GM19328 (cell line): ENCODE results near the gene DNAJB6.
"Not testable (repeated sequence)": the region's sequence is repeated elsewhere in the genome, so short reads cannot be mapped to it uniquely, and the experiment has no call there.

Experiments
- ATAC-seq: cut with Tn5 transposase; IDR thresholded peaks from one replicate; pipeline ENCODE4 v1.9.1; 2021; ENCODE audit warnings: mild to moderate bottlenecking, moderate library complexity; ENCODE audit not compliant: unreplicated experiment

Gene DNAJB6

GRCh38 chr7:157320608-157320980, 16.2 kb upstream of the DNAJB6 start:
- ATAC-seq: no peak

- no peak for ATAC-seq
Observed at GRCh38 chr7:157323401-157323800, 13.4 kb upstream of the DNAJB6 start.

- no peak for ATAC-seq
Observed at GRCh38 chr7:157329447-157329846, 7.4 kb upstream of the DNAJB6 start.

- not testable (repeated sequence) for ATAC-seq
Observed at GRCh38 chr7:157330567-157330966, 6.2 kb upstream of the DNAJB6 start.

GRCh38 chr7:157331049-157331448, 5.8 kb upstream of the DNAJB6 start:
- ATAC-seq: not testable (repeated sequence)

GRCh38 chr7:157335236-157335635, 1.6 kb upstream of the DNAJB6 start:
- ATAC-seq: no peak

GRCh38 chr7:157335991-157336382, 817 bp upstream of the DNAJB6 start:
- ATAC-seq: no peak

- peak; percentile 53 for ATAC-seq
Observed at GRCh38 chr7:157337316-157338149, 729 bp downstream of the DNAJB6 start.

- no peak for ATAC-seq
Observed at GRCh38 chr7:157339777-157340677, 3.2 kb downstream of the DNAJB6 start.

- no peak for ATAC-seq
Observed at GRCh38 chr7:157347217-157347904, 10.6 kb downstream of the DNAJB6 start.

GRCh38 chr7:157348548-157348947, 11.7 kb downstream of the DNAJB6 start:
- ATAC-seq: no peak

- no peak for ATAC-seq
Observed at GRCh38 chr7:157352516-157352915, 15.7 kb downstream of the DNAJB6 start.

- no peak for ATAC-seq
Observed at GRCh38 chr7:157355784-157356511, 19.1 kb downstream of the DNAJB6 start.

- peak; percentile 68 for ATAC-seq
Observed at GRCh38 chr7:157357129-157358040, 20.6 kb downstream of the DNAJB6 start.

- no peak for ATAC-seq
Observed at GRCh38 chr7:157358041-157358752, 21.4 kb downstream of the DNAJB6 start.

GRCh38 chr7:157358753-157359096, 21.9 kb downstream of the DNAJB6 start:
- no peak for ATAC-seq

- ATAC-seq: no peak
Observed at GRCh38 chr7:157359581-157359980, 22.8 kb downstream of the DNAJB6 start.

- ATAC-seq: no peak
Observed at GRCh38 chr7:157360483-157361025, 23.8 kb downstream of the DNAJB6 start.

- ATAC-seq: no peak
Observed at GRCh38 chr7:157361537-157361936, 24.7 kb downstream of the DNAJB6 start.
